ENCODE data around the gene SLC4A2.
"Not testable (repeated sequence)": the region's sequence is repeated elsewhere in the genome, so short reads cannot be mapped to it uniquely, and the experiment has no call there.

SLC4A2 gene

GRCh38 chr7:151059367-151060112 is at the start of gene SLC4A2:
Gene SLC4A2, plus strand, starts transcription at chr7:151059589. Its CDS starts 2,399 bp downstream, at chr7:151061988.
- ATAC-seq (peak; percentile 38), DNase-seq (ENCODE audit: low spot score in 2 of 2) (peak; percentile 69 to 88)
- Mint-ChIP-seq H3K9me3 (no peaks in the 10 kb centered on the region), H3K27ac (peak within 1 kb of the TSS; percentile 91), H3K36me3 (peaks cover 24% of the 10 kb centered on the region), H3K4me3 (peak within 1 kb of the TSS; percentile 93), H3K4me1 (peaks cover 41% of the 10 kb centered on the region)

- ATAC-seq (no peak), DNase-seq (ENCODE audit: low spot score in 2 of 2) (no peak)
- H3K36me3 Mint-ChIP-seq = peaks cover 11% of the 10 kb centered on the region
- peaks cover 55% of the 10 kb centered on the region for H3K4me1 Mint-ChIP-seq
- H3K4me3 Mint-ChIP-seq = peak overlapping the region; percentile 69
- no peaks in the 10 kb centered on the region for H3K9me3 Mint-ChIP-seq
- H3K27ac Mint-ChIP-seq = peak overlapping the region; percentile 82
Measured at GRCh38 chr7:151010037-151010306, 49.4 kb upstream of the SLC4A2 start.

- DNase-seq (ENCODE audit: low spot score in 2 of 2) (no peak), ATAC-seq (peak; percentile 25)
- peaks cover 14% of the 10 kb centered on the region for H3K36me3 Mint-ChIP-seq
- no peaks in the 10 kb centered on the region for H3K9me3 Mint-ChIP-seq
- H3K4me3 Mint-ChIP-seq = peak overlapping the region; percentile 69
- H3K27ac Mint-ChIP-seq = peak overlapping the region; percentile 82
- H3K4me1 Mint-ChIP-seq = peaks cover 60% of the 10 kb centered on the region
Measured at GRCh38 chr7:151010307-151011096, 48.9 kb upstream of the SLC4A2 start.

GRCh38 chr7:151011097-151011409 is 48.3 kb upstream of the SLC4A2 start:
- DNase-seq (ENCODE audit: low spot score in 2 of 2) (no peak), ATAC-seq (no peak)
- peaks cover 19% of the 10 kb centered on the region for H3K36me3 Mint-ChIP-seq
- peak overlapping the region; percentile 82 for H3K27ac Mint-ChIP-seq
- H3K4me3 Mint-ChIP-seq = peak overlapping the region; percentile 69
- H3K4me1 Mint-ChIP-seq = peaks cover 66% of the 10 kb centered on the region
- H3K9me3 Mint-ChIP-seq = no peaks in the 10 kb centered on the region

GRCh38 chr7:151011616-151012015 is 47.8 kb upstream of the SLC4A2 start:
- peak overlapping the region; percentile 60 for H3K27ac Mint-ChIP-seq
- not testable (repeated sequence) for ATAC-seq; DNase-seq (ENCODE audit: low spot score in 2 of 2); H3K9me3 Mint-ChIP-seq
- peaks cover 25% of the 10 kb centered on the region for H3K36me3 Mint-ChIP-seq
- peak overlapping the region; percentile 29 for H3K4me3 Mint-ChIP-seq
- H3K4me1 Mint-ChIP-seq = peaks cover 71% of the 10 kb centered on the region

GRCh38 chr7:151012031-151012692 is 47.2 kb upstream of the SLC4A2 start:
- Mint-ChIP-seq H3K9me3 (no peaks in the 10 kb centered on the region), H3K27ac (peak overlapping the region; percentile 60), H3K36me3 (peaks cover 26% of the 10 kb centered on the region), H3K4me3 (peak overlapping the region; percentile 29), H3K4me1 (peaks cover 71% of the 10 kb centered on the region)
- ATAC-seq = no peak
- DNase-seq (ENCODE audit: low spot score in 2 of 2) = no peak

GRCh38 chr7:151012911-151013347 is 46.5 kb upstream of the SLC4A2 start:
- ATAC-seq = no peak
- Mint-ChIP-seq H3K9me3 (no peaks in the 10 kb centered on the region), H3K27ac (peak overlapping the region; percentile 60), H3K4me1 (peaks cover 70% of the 10 kb centered on the region), H3K4me3 (peak overlapping the region; percentile 29), H3K36me3 (peaks cover 26% of the 10 kb centered on the region)
- no peak for DNase-seq (ENCODE audit: low spot score in 2 of 2)

- peak in 1 of 2 donors; percentile 63 for DNase-seq (ENCODE audit: low spot score in 2 of 2)
- H3K4me3 Mint-ChIP-seq = peak overlapping the region; percentile 85
- peaks cover 30% of the 10 kb centered on the region for H3K36me3 Mint-ChIP-seq
- no peaks in the 10 kb centered on the region for H3K9me3 Mint-ChIP-seq
- peak overlapping the region; percentile 96 for H3K27ac Mint-ChIP-seq
- peak; percentile 0 for ATAC-seq
- H3K4me1 Mint-ChIP-seq = peaks cover 70% of the 10 kb centered on the region
Measured at GRCh38 chr7:151013356-151013732, 46.0 kb upstream of the SLC4A2 start.

- ATAC-seq = peak; percentile 68
- DNase-seq (ENCODE audit: low spot score in 2 of 2) = peak; percentile 65 to 86
- peak overlapping the region; percentile 85 for H3K4me3 Mint-ChIP-seq
- H3K9me3 Mint-ChIP-seq = no peaks in the 10 kb centered on the region
- H3K36me3 Mint-ChIP-seq = peaks cover 33% of the 10 kb centered on the region
- peaks cover 73% of the 10 kb centered on the region for H3K4me1 Mint-ChIP-seq
- peak overlapping the region; percentile 96 for H3K27ac Mint-ChIP-seq
Measured at GRCh38 chr7:151013733-151014497, 45.5 kb upstream of the SLC4A2 start.

- Mint-ChIP-seq H3K36me3 (peaks cover 39% of the 10 kb centered on the region), H3K4me3 (peak overlapping the region; percentile 85), H3K27ac (peak overlapping the region; percentile 96), H3K9me3 (no peaks in the 10 kb centered on the region), H3K4me1 (peaks cover 82% of the 10 kb centered on the region)
- DNase-seq (ENCODE audit: low spot score in 2 of 2) (no peak), ATAC-seq (no peak)
Measured at GRCh38 chr7:151014950-151015349, 44.4 kb upstream of the SLC4A2 start.

GRCh38 chr7:151015967-151016366 is 43.4 kb upstream of the SLC4A2 start:
- Mint-ChIP-seq H3K4me1 (peaks cover 74% of the 10 kb centered on the region), H3K9me3 (no peaks in the 10 kb centered on the region), H3K36me3 (peaks cover 39% of the 10 kb centered on the region), H3K27ac (peak overlapping the region; percentile 96), H3K4me3 (peak overlapping the region; percentile 32)
- ATAC-seq (no peak), DNase-seq (ENCODE audit: low spot score in 2 of 2) (no peak)

GRCh38 chr7:151016505-151016904 is 42.9 kb upstream of the SLC4A2 start:
- DNase-seq (ENCODE audit: low spot score in 2 of 2) = no peak
- peak overlapping the region; percentile 32 for H3K4me3 Mint-ChIP-seq
- H3K36me3 Mint-ChIP-seq = peaks cover 39% of the 10 kb centered on the region
- ATAC-seq = no peak
- H3K9me3 Mint-ChIP-seq = no peaks in the 10 kb centered on the region
- H3K27ac Mint-ChIP-seq = peak overlapping the region; percentile 48
- peaks cover 70% of the 10 kb centered on the region for H3K4me1 Mint-ChIP-seq

- Mint-ChIP-seq H3K4me1 (peaks cover 66% of the 10 kb centered on the region), H3K4me3 (peak overlapping the region; percentile 85), H3K9me3 (no peaks in the 10 kb centered on the region), H3K27ac (peak overlapping the region; percentile 48), H3K36me3 (peaks cover 39% of the 10 kb centered on the region)
- ATAC-seq = no peak
- no peak for DNase-seq (ENCODE audit: low spot score in 2 of 2)
Measured at GRCh38 chr7:151016942-151017341, 42.4 kb upstream of the SLC4A2 start.

- Mint-ChIP-seq H3K9me3 (no peaks in the 10 kb centered on the region), H3K36me3 (peaks cover 39% of the 10 kb centered on the region), H3K4me3 (peak overlapping the region; percentile 85), H3K4me1 (peaks cover 61% of the 10 kb centered on the region), H3K27ac (peak overlapping the region; percentile 95)
- DNase-seq (ENCODE audit: low spot score in 2 of 2) (no peak), ATAC-seq (no peak)
Measured at GRCh38 chr7:151017370-151017952, 41.9 kb upstream of the SLC4A2 start.
